Measurements from ENCODE around the gene CRYZL1.
"Not testable (repeated sequence)": the region's sequence is repeated elsewhere in the genome, so short reads cannot be mapped to it uniquely, and the experiment has no call there.

The CRYZL1 gene

DNA sequence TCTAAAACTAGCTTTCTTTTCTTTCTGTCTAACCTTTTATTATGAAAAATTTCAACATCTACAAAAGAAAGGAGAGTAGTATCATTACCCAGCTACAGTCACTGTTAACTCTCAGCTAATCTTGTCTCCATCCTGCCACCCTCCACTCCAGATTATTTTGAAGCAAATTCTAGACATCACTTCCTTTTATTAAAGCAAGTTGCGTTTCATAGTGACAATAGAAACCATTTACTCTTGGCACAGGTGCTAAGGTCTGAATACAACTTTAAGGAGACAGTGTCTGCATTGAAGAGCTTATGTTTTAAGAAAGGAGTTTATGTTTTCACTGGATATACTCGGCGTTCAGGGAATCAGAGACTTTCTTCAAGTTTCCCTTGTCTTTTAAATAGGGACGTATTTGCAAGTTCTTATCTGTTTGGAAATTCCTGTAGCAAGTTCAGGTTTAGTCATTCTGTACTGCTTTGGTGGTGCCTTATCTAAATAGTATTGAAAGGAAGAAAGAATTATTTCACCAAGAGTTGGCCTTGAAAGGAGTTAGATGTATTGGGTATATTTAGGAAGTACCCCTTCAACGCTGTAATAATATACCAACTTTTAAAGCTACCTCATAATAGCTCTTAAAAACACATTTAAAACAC is 43.5 kb upstream of the CRYZL1 start:
- in situ Hi-C loops (cut with MboI; ENCODE audit: low pct_unique_long_range_greater_than_20kb, low sequenced_read_pairs, unreplicated experiment), result no loop called here
- no peak for TF ChIP-seq CTCF (IDR thresholded peaks at IDR 0.05; ENCODE audit: extremely low read depth, insufficient read depth, missing control alignments)
- DNase-seq (ENCODE audit: low spot score), result no peak

GRCh38 chr21:33684068-33684467 is 42.5 kb upstream of the CRYZL1 start:
- no peak for TF ChIP-seq CTCF (IDR thresholded peaks at IDR 0.05; ENCODE audit: extremely low read depth, insufficient read depth, missing control alignments)
- DNase-seq (ENCODE audit: low spot score), result no peak
- in situ Hi-C loops (cut with MboI; ENCODE audit: low pct_unique_long_range_greater_than_20kb, low sequenced_read_pairs, unreplicated experiment), result no loop called here

DNA sequence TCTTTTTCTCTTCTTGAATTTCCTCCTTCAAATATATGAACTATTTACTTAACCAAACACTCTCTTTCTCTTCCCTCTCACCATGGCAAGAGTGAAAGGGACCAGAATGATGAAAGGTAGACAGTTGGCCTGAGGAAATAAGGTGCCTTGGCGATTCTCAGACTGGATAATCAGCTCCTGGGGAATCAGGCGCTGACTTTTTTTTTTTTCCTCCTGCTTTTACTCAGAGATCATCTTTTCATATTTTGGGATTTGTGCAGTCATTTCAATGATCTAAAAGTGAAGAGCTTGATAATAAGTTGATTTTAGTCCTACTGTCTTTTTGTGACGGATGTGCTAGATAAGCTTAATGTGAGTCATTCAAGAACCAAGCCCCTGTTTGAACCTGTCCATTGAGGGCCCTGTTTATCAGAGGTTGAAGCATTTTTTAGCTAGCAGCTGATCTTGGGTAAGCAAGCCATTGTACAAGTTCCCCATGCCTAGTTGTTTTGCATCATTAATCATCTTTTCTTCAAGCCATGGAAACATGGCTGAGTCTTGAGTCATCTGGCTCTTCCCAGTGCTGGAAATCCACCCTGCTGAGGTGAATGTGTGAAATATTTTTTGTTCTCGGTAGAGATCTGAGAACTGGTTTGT is 41.6 kb upstream of the CRYZL1 start:
- in situ Hi-C loops (cut with MboI; ENCODE audit: low pct_unique_long_range_greater_than_20kb, low sequenced_read_pairs, unreplicated experiment), result no loop called here
- no peak for TF ChIP-seq CTCF (IDR thresholded peaks at IDR 0.05; ENCODE audit: extremely low read depth, insufficient read depth, missing control alignments)
- DNase-seq (ENCODE audit: low spot score), result no peak

- TF ChIP-seq CTCF (IDR thresholded peaks at IDR 0.05; ENCODE audit: extremely low read depth, insufficient read depth, missing control alignments), result no peak
- DNase-seq (ENCODE audit: low spot score), result no peak
- in situ Hi-C loops (cut with MboI; ENCODE audit: low pct_unique_long_range_greater_than_20kb, low sequenced_read_pairs, unreplicated experiment), result no loop called here
Measured at GRCh38 chr21:33680870-33681269, 39.3 kb upstream of the CRYZL1 start.

DNA sequence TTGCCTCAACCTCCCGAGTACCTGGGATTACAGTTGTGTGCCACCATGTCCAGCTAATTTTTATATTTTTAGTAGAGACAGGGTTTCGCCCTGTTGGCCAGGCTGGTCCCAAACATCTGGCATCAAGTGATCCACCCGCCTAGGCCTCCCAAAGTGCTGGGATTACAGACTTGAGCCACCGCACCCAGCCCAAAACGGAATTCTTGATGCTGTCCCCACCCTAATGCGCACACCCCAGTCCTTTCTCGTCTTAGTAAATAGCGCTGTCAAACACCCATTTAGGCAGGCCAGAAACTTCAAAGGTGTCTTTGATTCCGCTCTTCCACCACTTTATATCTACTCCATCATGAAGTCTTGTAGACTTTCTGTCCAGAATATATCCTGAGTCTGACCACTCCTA is 35.9 kb upstream of the CRYZL1 start:
- no peak for TF ChIP-seq CTCF (IDR thresholded peaks at IDR 0.05; ENCODE audit: extremely low read depth, insufficient read depth, missing control alignments)
- in situ Hi-C loops (cut with MboI; ENCODE audit: low pct_unique_long_range_greater_than_20kb, low sequenced_read_pairs, unreplicated experiment), result no loop called here
- DNase-seq (ENCODE audit: low spot score), result no peak

DNA sequence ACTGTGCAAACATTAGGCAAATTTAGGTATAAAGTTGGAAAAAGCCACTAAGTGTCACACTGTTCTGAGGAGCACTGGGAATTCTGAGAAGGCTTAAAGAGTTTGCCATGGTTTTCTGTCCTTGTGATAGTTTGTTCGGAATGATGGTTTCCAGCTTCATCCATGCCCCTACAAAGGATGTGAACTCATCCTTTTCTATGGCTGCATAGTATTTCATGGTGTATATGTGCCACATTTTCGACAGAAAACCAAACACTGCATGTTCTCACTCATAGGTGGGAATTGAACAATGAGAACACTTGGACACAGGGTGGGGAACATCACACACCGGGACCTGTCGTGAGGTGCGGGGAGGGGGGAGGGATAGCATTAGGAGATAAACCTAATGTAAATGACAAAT is 35.1 kb upstream of the CRYZL1 start:
- in situ Hi-C loops (cut with MboI; ENCODE audit: low pct_unique_long_range_greater_than_20kb, low sequenced_read_pairs, unreplicated experiment); DNase-seq (ENCODE audit: low spot score): not testable (repeated sequence)

GRCh38 chr21:33674226-33674625 is 32.7 kb upstream of the CRYZL1 start:
- in situ Hi-C loops (cut with MboI; ENCODE audit: low pct_unique_long_range_greater_than_20kb, low sequenced_read_pairs, unreplicated experiment), result no loop called here
- DNase-seq (ENCODE audit: low spot score), result no peak
- no peak for TF ChIP-seq CTCF (IDR thresholded peaks at IDR 0.05; ENCODE audit: extremely low read depth, insufficient read depth, missing control alignments)

Data from GM13977 (cell line).